GM18951 (cell line): ENCODE results near the gene CALCOCO1.

Source experiments
- POLR2A ChIP-seq: IDR thresholded peaks from 4 replicates; pipeline ENCODE4 v1.6.1; 2011; ENCODE audit warnings: mild to moderate bottlenecking; ENCODE audit not compliant: insufficient read length, insufficient read depth; ENCODE audit errors: extremely low read depth
- in situ Hi-C: fragments of 300-500 bp; cut with MboI; formaldehyde crosslinking; loops from one replicate; pipeline ENCODE4 v1.12.0; 2022; ENCODE audit warnings: low sequenced_read_pairs, mixed read lengths, inconsistent platforms; ENCODE audit not compliant: unreplicated experiment

Gene CALCOCO1

DNA sequence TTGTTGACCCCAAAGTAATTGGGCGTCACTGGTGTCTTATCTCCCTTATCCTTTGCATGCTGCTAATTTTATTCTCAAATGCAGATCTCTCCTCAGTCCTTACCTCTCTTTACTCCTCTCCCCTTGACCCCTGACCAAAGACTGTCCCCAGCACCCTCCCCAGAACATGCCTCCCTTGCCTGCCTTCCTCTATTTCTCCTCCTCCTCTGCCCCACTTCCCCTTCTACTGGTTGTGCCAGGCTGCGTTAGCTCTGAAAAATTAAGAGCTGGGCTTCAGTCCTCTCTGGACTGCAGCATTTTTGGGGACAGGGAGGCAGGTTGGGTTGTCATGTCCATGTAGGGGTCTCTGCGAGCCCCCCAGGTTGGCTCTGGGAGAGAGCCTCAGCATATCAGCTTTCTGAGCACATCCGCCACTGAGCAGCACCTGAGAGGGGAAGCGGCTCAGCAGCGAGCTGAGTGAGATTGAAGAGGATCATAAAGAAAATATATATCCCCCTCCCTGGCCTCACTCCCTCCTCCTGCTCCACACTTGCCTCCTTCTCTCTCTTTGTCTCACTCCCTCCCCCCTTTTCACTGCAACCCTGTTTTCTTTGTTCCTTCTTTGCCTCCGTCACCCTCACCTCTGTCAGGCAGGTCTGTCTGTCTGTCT is 31.0 kb upstream of the CALCOCO1 start:
- TF ChIP-seq POLR2A: no peak
- in situ Hi-C loops: no loop called here

DNA sequence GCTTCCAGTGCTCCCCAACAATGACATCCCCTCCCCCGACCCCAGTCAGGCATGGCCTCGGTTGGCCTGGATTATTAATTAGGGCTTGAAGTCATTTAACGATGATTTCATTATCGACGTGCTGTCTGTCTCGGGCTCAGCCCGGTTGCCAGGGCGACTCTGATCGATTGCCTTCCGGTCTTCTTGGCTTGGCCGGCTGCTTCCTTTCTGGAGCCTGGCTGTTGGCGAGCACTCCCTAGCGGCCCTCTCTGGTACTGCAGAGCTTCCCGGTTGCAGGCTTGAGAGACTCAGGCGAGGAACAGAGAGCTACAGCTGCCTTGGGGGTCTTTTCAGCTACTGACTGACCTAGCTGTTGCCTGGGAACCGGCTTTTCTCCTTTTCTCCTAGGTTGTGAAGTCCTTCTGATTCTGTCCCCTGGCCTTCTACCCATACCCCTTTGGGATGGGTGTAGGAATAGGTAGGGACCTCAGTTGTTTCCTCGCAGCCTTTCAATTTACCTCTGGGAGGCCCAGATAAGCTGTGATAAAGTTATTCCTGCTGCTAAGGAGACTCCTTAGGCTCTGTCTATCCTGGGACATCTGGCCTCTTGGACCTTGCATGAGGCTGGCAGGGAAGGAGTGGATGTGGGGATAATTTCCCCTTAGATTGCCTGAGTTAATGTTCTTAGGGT is 30.0 kb upstream of the CALCOCO1 start:
- peak; percentile 29 for TF ChIP-seq POLR2A
- in situ Hi-C loops: no loop called here

DNA sequence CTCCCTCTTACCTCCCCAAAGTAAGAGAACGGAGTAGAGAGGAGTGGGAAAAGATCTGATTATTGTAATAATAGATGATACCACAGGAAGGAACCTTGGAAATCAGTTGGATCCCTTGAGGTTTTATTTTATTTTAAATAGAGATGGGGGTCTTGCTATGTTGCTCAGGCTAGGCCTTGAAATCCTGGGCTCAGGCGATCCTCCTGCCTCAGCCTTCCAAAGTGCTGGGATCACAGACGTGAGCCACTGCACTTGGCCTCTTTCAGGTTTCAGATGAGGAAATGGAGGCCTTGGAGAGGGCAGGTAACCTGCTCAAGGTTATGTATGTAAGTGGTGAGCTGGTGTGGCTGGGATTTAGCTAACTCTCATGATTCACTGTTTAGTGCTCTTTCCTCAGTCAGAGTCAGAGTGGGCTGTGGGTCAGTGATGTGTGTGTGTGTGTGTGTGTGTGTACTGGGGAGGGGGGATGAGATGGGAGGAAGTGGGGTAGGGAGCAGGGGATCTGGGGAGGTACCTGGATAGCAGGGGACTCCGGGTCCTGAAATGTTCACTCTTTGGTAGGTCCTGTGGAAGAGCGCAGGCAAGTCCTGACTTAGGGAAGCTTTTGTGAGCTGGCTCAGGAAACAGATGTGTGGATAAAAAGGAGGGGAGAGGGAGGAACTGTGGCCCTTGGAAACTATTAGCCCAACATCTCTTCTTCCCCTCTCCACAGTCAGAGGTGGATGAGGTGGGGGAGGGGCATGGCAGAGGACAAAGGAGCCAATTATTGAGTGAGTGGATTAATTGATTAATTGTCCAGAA is 29.2 kb upstream of the CALCOCO1 start:
- in situ Hi-C loops: no loop called here
- no peak for TF ChIP-seq POLR2A

DNA sequence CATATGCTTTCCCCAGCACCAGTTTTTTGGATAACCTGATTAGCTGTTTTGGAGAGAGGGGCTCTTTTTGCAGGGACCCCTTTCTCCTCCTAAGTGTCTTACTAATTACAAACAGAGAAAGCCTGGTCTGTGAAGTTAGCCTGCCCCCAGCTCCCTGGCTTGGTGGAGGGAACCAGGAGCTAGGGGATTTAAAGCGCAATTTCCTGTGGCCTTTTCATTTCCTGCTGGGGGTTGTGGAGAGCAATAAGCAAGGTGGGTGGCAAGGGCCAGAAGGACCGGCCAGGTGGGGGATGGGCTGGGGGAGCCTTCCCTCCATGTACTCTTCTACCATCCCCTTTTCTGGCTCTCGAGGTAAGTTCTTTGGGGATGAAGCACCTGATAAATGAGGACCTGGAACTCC is 28.6 kb upstream of the CALCOCO1 start:
- TF ChIP-seq POLR2A: no peak
- in situ Hi-C loops: no loop called here

DNA sequence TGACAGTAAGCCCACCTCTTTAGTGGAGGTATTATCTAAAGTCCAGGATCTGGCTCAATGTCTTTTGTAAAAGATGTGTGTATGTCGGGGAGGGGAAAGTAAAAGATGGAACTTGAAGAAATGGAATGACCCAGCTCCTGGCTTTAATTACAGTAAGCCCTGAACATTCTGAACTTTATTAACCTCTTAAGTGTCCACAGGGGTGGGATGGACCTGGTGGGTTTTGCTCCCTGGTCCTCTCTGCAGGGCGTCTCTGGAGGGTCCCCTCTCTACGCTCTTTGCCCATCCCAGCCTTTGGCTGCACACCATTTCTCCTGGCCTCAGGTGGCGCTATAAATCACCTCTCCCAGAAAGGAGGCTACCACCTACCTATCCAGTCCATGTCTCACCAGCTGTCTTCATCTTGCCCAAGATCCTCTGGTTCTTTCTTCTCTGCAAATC is 28.2 kb upstream of the CALCOCO1 start:
- in situ Hi-C loops: no loop called here
- no peak for TF ChIP-seq POLR2A

DNA sequence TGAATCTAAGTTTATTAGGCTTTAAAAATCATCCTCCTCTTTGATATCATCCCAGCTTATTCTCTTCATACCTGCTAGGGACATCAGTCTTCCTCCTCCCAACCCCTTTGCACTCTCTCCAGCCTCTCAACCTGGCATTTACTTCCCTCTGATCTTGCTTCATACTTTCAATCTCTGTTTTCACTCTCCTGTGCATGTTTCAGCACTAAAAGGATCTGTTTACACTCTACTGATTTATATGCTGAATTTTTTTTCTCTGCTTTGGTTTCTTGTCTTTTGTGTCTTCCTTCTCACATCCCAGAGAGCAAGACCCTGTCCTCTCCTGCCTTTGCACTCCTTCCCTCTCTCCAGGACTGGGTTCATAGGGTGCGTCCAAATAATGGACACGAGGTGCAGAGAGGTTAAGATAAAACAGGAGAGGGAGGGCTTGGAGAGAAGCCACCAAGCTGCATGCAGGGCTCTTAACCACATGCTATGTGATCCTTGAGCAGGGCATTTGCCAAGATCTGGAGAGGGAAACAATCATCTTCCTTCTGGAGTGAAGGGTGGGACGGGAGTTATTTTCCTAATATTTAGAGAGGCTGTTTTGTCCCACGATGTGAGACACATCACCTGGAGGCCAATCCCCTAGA is 27.5 kb upstream of the CALCOCO1 start:
- in situ Hi-C loops: no loop called here

DNA sequence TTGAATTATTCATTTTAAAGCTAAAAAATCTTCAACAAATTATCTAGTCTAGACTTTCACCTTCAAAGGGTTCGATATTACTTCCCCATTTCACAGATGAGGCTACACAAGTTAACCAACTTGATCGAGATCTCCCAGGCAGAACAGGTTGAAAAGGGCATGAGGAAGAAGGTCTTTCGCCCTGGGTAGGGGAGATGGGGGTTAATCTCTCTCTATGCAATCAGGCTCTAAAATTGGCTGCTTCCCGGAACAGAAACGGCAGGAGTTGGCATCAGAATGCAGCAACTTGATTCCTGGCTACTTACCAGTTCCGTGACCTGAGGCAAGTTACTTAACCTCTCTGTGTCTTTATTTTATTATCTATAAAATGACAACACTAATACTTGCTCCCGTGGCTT is 26.9 kb upstream of the CALCOCO1 start:
- in situ Hi-C loops: no loop called here
- TF ChIP-seq POLR2A: no peak

More for the DNA sequence above, 27.5 kb upstream of the CALCOCO1 start:
- TF ChIP-seq POLR2A: no peak

DNA sequence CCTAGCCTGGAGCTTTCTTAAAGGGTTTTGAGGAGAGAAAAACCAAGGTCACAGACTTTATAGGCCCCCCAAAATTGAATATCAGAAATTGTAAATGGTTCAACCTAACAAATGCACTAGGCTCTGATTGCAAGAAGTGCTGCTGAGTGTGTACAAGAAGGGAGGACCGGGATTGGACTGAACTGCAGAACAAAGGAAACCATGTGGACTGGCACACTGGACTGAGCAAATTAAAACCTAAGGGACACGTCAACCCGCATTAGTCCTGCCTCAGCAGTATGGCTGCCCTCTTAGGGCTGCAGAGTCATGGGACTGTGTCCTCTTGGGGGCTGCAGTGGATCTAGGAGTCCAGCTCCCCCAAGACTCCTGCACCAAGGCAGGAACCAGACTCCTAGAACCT is 25.4 kb upstream of the CALCOCO1 start:
- in situ Hi-C loops: no loop called here
- TF ChIP-seq POLR2A: no peak

DNA sequence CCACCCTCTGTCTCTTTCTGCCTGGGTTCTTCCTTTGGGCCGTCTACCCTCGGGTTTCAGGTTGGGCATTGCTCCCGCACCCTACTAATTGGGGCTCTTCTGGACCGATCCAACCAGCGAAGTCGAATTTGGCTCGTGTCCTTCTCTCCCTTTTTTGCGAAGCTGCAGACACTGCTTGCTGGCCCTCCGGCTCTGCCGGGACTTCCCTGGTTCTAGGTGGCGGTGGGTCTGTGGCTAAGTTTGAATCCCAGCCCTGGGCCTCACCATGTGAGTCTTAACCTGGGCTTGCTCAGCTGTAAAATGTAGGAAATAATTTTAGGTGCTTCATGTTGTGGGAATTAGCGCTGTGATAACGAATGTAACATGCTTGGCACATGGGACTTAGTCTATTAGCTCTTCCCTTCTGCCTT is 24.9 kb upstream of the CALCOCO1 start:
- in situ Hi-C loops: no loop called here
- no peak for TF ChIP-seq POLR2A

DNA sequence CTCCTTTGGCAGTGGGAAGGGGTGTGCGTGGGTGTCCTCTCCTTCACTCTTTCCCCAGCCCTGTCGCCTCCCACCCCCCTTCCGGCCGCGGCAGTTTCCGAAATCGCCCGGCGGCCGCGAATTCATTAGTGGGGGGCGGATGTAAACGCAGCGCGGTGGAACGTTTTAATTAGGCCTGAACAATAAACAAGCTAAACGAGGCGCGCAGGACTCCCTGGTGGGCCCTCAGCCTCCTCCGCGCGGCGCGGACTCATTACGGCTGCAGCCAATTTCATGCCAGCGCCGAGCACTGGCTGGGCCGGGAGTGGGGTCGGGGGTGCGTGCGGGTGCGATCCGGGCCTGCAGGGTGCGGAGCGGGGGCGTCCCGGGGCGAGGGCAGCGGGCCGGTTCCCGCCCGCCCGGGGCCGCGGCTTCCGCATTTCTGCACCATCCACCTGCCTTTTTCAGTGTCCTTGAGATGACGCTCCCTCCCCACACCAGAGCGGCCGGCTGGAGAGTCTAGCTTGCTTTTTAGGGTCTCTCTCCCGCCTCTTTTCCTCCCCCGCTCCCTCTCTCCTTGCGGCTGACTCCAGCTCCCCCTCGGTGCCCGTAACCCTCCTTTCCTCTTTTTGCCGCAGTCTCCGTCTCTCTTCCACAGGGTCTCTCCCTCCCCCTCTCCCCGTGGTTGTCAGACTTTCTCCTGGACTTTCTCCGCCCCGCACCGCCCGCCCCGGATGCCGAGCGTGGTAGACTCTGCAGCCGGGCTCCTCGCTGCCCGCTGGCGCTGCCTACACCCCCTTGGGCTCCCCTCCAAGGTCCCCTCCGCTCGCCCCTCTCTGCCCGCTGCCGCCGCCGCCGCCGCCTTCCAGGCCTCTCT is 24.3 kb upstream of the CALCOCO1 start, which contains the start of gene CISTR:
CISTR (minus strand) TSS at position 644 of the 856 bp plus-strand sequence.
- in situ Hi-C loops: no loop called here
- TF ChIP-seq POLR2A: peak; percentile 28

DNA sequence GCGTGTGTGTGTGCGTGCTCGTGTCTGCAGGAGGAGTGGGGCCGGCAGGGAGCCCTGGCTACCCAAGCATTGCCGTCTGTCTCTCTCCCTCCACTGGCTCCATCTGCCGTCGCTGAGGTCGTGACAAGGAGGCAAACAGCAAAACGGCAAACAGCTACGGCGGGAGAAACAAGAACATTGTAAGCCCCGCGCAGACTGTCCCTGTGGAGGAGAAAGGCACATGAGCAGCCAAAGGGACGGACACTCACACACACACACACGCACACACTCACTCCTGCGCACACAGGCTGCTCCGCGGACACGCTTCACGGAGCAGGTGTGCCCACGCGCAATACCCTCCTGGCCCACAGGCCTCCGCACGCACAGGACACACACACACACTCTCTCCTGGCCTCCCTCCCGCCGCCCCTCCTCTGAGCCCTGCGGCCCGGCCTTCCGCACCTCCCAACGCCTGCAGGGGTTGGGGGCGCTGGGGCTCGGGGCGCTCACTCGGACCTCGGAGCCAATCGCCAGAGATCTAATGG is 23.6 kb upstream of the CALCOCO1 start:
- no peak for TF ChIP-seq POLR2A
- in situ Hi-C loops: no loop called here
